Inflammatory macrophage (primary cell): ENCODE measurements around the gene CHRND.
"Not testable (repeated sequence)": the region's sequence is repeated elsewhere in the genome, so short reads cannot be mapped to it uniquely, and the experiment has no call there.

Experiments
- DNase-seq, 2 donors: peaks; one replicate each; pipeline ENCODE4 v3.0.0-alpha.2; 2020 to 2022

Gene CHRND

DNA sequence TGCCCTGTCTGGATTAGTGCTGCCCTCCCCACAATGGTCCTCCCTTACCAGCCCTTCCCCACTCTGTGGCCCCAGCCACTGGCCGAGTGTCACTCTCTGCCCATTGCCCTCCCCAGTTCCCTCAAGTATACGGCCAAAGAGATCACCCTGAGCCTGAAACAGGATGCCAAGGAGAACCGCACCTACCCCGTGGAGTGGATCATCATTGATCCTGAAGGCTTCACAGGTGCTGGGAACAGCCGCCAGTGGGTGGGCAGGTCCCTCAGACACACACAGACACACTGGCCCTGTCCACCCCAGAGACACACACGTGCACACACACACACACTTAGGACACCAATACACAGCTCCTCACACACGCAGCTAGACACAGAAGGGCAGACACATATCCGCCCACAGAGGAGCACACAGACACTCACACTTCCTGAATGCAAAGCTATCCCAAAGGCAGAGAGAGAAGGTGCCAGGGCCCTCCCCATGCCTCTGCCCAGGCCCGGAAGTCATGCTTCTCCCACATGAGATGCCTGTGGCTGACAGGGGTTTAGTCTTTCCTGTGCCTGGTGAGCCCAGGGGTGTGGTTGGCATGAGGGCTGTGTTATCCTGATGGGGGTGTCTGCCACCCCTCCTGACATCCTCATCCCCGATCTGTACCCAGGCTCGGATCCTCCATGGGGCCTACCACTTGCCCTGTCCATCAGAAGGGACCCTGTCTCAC, 2.9 kb downstream of the CHRND start:
- peak; percentile 51 to 77 for DNase-seq

DNA sequence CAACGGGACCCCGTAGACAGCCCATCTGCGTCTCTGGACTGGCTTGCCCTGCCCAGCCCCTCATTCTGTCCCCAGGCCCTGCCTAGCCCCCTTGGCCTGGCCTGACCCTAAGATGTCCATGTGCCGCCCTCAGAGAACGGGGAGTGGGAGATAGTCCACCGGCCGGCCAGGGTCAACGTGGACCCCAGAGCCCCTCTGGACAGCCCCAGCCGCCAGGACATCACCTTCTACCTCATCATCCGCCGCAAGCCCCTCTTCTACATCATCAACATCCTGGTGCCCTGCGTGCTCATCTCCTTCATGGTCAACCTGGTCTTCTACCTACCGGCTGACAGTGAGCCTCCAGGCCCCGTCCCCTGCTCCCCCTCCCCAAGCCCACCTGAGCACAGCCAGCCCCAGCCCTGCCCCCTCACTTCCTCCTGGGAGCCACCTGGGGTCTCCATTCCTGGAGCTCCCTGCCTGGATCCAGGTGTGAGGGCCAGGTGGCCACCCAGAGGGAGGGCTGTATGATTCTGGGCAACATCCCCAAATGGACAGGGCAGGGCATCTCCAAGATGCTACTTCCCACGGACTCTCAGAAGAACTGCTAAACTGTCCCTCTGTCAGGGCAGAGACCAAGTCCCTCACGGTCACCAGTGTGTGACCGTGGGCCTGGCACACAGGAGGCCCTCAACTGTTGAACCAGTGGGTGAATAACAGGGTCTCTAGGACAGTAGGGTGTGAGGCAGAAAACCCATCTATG, 4.0 kb downstream of the CHRND start:
- DNase-seq, result no peak

- no peak for DNase-seq
Observed at GRCh38 chr2:232530626-232531260, 4.8 kb downstream of the CHRND start.

GRCh38 chr2:232532419-232532818, 6.5 kb downstream of the CHRND start:
- DNase-seq, result no peak

- not testable (repeated sequence) for DNase-seq
Observed at GRCh38 chr2:232532821-232533220, 6.9 kb downstream of the CHRND start.

DNA sequence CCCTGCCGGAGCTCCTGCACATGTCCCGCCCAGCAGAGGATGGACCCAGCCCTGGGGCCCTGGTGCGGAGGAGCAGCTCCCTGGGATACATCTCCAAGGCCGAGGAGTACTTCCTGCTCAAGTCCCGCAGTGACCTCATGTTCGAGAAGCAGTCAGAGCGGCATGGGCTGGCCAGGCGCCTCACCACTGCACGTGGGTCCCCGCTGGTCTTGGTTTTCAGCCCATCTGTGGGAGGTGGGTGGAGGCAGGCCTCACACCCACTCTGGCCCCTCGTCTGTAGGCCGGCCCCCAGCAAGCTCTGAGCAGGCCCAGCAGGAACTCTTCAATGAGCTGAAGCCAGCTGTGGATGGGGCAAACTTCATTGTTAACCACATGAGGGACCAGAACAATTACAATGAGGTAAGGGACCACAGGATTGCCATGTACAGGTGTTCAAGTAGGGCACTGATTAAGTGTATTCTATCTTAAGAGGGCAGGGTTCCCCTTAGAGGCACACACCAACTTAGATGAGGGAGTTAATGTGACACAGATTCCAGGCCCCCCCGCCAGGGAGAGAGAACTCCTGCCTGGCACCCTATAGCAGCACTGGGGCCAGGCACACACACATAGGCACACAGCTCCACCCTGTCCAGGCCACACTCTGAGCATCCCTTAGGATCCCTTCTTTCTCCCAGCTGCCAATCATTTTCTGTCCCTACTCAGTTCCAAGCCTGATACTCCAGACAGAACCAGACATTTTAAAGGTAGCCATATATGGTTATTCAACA, 8.2 kb downstream of the CHRND start:
- peak; percentile 37 to 54 for DNase-seq

DNA sequence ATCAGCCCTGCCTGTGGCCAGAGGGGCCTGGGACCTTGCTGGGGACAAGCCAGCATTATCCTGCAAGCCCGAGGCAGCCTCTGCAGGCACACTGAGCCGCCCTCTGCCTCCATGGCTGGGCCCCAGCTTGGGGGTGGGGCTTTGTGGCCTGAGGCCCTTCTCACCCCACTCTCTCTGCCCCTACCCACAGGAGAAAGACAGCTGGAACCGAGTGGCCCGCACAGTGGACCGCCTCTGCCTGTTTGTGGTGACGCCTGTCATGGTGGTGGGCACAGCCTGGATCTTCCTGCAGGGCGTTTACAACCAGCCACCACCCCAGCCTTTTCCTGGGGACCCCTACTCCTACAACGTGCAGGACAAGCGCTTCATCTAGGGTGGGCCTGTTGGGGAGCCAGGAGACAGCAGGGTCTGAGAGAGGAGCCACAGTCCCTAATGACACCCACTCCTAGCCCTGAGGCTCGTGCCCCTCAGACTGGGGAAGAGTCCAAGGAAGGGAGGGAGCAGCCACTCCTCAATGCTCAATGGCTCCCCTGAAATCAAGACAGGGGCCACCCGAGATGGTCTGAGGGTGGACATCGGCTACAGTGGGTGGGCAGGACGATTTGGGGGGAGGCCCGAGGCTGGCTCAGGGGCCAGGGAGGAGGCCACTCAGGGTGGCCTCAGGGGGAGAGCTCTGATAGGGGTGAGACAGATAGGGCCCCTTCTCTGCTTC, 9.1 kb downstream of the CHRND start:
- no peak for DNase-seq

GRCh38 chr2:232535761-232536530, 10.0 kb downstream of the CHRND start:
- DNase-seq, result peak; percentile 25 to 37

- no peak for DNase-seq
Observed at GRCh38 chr2:232537079-232537478, 11.1 kb downstream of the CHRND start.

DNA sequence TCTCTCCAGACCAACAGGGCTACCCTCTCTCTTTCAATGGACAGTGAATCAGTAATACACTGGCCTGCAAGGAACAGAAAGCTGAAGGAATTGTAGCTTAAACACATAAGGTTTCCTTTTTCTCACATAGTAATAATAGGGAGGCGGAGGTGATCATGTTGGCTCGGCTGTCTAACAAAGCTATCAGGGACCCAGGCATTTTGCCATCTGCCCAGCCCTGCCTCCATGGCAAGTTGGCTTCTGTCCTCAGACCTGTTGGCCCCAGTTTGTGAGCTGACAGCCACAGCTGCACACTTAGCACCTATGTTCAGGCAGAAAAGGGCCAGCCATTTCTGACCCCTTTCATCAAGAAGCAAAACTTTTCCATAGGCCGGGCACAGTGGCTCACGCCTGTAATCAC, 11.5 kb downstream of the CHRND start:
- DNase-seq, result no peak

DNA sequence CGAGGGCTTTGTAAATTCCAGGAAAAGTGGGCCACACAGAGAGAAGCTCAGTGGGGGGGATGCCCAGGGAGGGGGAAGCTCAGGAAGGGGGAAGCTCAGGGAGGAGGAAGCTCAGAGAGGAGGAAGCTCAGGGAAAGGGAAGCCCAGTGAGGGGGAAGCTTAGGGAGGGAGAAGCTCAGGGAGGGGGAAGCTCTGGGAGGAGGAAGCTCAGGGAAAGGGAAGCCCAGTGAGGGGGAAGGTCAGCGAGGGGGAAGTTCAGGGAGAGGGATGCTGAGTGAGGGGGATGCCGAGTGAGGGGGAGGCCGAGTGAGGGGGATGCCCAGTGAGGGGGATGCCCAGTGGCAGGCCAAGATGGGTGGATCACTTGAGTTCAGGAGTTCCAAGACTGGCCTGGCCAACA, 12.7 kb downstream of the CHRND start:
- peak; percentile 78 to 90 for DNase-seq

DNA sequence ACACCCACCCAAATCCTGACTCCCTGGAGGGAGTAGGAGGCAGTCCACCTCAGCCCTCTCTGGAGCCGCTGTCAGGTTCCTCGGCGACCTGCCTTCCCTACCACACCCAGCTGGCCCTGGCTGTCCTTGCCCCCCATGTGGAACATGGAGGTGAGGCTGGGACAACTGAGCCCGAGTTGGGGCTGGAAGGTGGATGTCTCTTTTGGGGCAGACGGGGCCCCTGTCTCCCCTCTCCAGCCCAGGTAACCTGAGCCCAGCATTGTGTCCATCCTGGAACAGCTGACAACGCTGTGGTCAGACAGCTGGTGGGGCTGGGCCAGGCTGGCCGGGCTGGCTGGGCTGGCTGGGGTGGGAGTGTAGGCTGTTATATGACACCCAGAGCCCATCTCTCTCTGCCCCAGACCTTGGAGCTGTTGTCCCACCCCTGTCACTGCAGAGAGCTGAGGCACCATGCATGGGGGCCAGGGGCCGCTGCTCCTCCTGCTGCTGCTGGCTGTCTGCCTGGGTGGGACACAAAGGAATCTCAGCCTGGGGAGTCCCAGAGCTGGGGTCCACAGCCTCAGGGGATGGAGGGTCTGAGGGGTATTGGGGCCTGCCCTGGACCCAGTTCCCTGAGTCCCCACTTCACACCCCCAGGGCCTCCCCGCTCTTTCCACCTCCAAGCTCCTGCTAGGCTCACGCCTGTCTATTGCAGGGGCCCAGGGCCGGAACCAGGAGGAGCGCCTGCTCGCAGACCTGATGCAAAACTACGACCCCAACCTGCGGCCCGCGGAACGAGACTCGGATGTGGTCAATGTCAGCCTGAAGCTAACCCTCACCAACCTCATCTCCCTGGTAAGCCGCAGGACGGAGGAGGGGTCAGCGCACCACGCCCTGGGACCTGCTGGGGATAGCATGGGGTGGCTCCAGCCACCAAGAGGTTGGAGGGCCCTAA, 13.6 kb downstream of the CHRND start, which contains the start of gene CHRNG:
Gene CHRNG, plus strand, starts transcription at position 395 of the 934 bp plus-strand sequence. Its CDS starts 56 bp downstream, at position 451.
- DNase-seq, result no peak

- DNase-seq, result no peak
Observed at GRCh38 chr2:232540441-232541041, 14.6 kb downstream of the CHRND start.

DNA sequence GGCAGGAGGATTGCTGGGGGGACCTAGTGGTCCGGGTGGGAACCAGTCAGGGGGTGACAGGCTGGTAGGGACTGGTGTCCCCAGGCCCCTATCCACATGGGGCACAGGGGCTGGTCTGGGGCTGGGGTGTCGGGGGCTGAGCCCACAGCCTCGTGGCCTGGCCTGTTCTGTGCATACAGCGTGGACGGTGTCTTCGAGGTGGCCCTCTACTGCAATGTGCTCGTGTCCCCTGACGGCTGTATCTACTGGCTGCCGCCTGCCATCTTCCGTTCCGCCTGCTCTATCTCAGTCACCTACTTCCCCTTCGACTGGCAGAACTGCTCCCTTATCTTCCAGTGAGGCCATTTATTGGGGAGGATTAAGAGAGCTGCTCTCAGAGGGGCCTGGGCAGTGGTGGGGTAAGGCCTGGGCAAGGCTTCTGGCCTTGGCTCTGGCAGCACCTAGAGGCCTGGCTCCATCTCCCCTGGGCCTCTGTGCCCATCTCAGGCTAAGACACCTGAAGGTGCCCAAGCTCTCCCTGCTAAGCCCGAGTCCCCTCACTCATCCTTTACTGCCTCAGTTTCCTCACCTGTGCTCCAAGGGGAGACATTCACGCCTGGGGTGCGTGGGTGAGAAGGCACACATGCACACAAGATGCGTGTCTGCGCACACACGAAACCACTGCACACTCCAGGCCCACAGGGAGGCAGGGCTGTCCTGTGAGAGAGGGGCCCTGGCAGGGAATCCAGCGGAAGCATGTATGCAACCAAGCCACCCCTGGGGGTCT, 15.4 kb downstream of the CHRND start:
- peak; percentile 38 to 54 for DNase-seq

- no peak for DNase-seq
Observed at GRCh38 chr2:232541961-232542714, 16.2 kb downstream of the CHRND start.

DNA sequence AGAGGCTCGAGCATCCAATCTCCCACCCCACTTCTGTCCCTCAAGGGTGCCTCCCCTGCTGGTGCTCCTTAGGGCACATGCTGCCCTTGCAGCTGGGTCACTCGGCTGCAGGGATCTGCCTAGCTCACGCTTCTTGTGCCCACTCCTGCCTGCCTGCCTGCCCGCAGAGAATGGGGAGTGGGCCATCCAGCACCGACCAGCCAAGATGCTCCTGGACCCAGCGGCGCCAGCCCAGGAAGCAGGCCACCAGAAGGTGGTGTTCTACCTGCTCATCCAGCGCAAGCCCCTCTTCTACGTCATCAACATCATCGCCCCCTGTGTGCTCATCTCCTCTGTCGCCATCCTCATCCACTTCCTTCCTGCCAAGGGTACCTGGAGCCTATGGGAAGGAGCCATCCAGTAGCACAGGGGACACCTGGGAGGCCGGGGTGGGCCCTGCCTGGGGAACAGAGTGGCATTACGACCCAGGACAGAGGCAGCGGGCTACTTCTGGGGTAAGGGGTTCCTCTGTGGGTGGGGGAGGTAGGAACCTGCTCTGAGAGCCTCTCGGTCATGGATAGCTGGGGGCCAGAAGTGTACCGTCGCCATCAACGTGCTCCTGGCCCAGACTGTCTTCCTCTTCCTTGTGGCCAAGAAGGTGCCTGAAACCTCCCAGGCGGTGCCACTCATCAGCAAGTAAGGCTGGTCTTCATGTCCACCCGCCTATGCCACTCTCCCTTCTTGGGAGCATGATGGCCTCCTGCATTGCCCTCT, 16.9 kb downstream of the CHRND start:
- DNase-seq, result no peak

DNA sequence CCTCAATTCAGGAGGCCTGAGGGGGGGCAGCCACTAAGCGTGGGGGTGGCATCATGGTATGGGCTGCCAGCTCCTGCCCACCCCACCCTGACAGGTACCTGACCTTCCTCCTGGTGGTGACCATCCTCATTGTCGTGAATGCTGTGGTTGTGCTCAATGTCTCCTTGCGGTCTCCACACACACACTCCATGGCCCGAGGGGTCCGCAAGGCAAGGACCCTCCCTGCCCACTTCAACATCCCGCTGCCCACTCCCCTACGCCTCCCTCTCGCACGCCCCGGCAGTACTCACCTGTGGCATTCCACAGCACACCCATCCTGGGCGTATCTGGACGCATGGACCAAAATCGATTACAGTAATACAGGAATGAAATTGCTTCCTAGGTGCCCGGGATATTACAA, 17.5 kb downstream of the CHRND start:
- no peak for DNase-seq
